Daoy (cell line): ENCODE results near the gene HMCN2. TPM values are rescaled to one million over a fixed set of nuclear protein-coding genes. Genes with fewer than 3 reads are reported as not detected.

ENCODE experiments used
- DNase-seq: peaks from one replicate; pipeline ENCODE4 v3.0.0-alpha.2; 2015; ENCODE audit warnings: low read depth
- total RNA-seq: library from RNA; depleted of rRNA; stranded (reverse); fragments of >200 nt; shearing (Covaris generic); gene quantifications from 2 replicates; pipeline ENCODE4 v1.2.3, GENCODE V29; 2014

HMCN2 gene
- total RNA-seq, 1 experiment from 2014 or later = 0.06 TPM

DNA sequence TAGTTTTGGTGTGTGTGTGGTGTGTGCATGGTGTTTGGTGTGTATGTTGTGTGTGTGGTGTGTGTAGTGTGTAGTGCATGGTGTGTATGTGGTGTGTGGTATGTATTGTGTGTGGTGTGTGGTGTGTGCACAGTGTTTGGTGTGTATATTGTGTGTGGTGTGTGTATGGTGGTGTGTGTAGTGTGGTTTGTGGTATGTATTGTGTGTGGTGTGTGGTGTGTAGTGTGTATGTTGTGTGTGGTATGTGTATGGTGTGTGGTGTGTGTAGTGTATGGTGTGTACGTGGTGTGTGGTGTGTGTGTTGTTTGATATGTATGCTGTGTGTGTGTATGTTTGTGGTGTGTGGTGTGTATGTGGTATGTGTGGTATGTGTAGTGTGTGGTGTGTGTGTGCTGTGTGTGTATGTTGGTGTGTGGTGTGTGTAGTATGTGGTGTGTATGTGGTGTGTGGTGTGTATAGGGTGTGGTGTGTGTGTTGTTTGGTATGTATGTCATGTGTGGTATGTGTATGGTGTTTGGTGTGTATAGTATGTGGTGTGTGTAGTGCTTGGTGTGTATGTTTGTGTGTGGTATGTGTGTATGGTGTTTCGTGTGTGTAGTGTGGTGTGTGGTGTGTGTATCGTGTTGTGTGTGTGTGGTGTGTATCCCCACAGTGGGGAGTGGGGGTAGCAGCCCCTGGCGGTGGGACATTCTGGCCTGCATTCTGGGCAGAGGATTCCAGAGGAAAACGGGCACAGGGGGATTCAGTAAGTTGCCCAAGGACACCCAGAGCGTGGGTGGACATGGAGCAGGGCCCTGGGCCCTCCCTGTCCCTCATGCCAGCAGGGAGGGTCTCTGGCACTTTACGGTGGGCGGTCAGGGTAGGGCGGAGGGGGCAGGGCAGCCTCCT, 79.7 kb downstream of the HMCN2 start:
- no peak for DNase-seq

DNA sequence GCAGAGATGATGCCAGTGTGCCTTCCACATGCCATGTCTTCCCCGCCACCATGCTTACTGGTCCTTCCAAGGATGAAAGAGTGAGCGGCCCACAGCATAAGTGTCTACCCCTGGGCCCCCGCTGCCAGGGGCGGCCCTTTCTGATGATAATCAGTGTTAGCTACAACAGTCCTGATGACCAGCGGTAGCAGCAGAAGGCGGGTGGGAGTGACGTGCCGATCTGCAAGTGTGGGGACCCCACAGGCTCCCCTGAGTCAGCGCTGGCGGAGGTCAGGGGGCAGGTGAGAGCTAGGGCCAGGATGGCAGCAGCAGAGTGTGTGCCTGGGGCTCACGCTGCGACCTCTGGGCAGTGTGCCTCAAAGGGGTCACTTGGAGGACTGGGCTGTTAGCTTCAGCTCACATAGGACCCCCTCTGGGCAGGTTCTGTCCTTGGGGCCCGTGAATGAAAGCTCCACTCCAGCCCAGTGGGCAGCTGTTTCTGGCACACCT, 80.4 kb downstream of the HMCN2 start:
- DNase-seq = no peak

DNA sequence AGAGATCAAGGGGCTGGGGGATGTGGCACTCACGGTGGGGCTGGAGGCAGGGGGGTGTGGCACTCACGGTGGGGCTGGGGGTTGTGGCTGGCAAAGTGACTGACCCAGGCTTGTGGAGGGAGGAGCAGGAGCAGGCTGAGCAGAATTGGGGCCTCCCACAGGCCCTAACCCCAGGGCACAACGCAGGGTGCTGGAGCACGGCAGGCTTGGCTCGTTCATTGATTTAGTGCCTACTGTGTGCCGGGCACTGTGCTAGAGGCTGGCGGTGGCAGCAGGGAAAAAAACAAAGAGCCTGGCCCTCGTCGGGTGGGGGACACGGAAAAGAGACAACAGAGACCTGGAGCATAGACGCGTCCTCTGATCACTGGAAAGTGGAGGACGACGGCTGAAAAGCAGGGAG, 80.9 kb downstream of the HMCN2 start:
- no peak for DNase-seq

DNA sequence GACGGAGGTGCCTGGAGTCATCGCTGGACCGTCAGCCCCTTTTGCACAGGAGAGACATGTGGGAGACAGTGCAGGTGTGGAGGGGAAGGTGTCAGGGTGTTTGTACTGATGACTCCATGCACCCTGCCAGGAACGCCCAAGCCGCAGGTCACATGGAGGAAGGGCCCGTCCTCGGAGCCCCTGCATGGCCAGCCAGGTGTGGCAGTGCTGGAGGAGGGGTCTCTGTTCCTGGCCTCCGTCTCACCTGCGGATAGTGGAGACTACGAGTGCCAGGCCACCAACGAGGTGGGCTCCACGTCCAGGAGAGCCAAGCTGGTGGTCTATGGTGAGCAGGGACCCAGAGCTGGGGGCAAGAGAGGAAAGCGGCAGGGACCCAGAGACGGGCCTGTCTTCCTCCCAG, 81.5 kb downstream of the HMCN2 start:
- no peak for DNase-seq

DNA sequence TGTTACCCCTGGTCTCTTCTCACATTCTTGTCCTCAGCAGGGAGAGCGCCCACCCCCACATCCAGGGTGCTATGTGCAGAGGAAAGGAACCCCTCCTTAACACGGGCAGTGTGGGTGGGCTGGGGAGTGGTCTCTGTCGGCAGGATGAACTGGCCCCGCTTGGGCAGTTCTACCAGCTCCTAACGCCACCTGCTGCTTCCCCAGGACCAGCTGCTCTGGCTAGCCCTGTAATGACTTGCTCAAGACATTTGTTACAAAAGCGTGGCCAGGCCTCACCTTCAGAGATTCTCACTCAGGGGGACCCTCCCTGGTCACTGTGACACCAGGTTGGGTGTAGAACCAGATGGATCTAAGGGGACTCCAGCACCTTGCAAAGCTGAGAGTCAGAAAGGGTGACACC, 82.4 kb downstream of the HMCN2 start:
- no peak for DNase-seq

DNA sequence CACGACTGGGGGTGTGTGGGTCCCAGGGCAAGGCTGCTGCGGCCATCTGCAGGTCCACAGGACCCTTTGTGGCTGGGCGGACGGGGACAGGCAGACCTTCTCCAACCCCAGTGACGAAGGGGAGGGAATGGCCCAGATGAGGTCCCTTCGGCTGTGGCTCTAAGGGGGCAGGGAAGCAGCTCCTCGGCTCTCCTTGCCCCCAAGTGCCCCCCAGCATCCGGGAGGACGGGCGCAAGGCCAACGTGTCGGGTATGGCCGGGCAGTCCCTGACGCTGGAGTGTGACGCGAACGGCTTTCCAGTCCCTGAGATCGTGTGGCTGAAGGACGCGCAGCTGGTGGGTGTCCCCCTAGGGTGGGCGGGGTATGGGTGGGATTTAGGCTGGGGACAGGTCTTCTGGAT, 82.8 kb downstream of the HMCN2 start:
- no peak for DNase-seq

DNA sequence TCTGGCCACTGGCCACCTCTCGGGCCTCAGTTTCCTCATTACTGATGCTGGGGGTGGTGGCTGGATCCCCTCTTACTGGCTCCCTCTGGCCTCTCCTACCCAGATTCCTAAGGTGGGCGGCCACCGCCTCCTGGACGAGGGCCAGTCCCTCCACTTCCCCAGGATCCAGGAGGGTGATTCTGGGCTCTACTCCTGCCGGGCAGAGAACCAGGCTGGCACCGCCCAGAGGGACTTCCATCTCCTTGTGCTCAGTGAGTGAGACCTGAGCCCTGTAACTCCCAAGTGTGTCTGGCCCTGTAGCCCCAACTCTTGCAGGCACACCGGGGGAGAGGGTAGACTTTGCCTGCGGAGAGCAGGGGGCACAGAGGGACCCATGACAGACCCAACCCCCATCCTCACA, 83.3 kb downstream of the HMCN2 start:
- no peak for DNase-seq

DNA sequence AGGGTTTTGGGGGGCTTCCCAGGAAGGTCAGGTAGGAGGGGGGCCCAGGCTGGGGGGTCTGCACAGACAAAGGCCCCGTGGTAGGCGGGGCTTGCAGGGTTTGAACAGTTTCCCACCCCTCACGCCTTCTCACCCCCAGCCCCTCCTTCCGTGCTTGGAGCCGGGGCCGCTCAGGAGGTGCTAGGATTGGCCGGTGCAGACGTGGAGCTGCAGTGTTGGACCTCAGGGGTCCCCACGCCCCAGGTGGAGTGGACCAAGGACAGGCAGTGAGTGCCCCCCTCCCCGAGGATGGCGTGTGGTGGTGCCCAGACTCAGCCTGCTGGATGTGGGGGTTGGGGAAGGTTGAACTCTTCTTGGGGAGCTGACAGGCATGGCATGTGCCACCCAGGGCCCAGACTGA, 83.8 kb downstream of the HMCN2 start:
- DNase-seq = no peak

DNA sequence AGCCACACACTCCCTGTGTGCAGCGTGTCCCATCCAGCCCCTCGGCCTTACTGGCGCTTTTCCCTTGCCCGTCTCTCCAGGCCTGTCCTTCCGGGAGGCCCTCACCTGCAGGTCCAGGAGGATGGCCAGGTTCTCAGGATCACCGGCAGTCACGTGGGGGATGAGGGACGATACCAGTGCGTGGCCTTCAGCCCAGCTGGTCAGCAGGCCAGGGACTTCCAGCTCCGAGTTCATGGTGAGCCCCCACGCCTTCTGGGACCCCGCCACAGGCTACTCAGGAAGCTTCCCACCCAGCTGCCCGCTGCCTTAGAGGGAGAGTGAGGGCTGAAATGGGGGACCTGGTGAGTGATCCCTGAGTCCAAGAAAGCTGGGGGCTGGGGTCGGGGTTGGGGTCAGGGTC, 85.8 kb downstream of the HMCN2 start:
- no peak for DNase-seq

DNA sequence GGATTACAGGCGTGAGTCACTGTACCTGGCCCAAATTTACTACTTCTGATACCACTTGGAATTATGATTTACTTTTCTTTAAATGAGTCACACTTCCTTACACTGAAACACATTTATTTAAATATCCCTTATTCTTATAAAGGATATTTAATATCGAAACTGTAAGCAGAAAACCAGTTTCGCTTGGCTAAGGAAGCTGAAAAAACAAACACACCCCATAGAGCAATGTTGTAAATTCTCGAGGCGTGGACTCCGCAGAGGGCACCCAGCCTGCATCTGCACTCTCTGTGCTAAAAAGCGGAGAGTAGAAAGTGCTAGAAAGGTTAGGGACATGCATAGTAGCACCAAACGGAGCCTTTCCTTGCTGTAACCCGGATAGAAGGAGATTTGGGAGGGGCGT, 86.5 kb downstream of the HMCN2 start:
- DNase-seq = no peak

DNA sequence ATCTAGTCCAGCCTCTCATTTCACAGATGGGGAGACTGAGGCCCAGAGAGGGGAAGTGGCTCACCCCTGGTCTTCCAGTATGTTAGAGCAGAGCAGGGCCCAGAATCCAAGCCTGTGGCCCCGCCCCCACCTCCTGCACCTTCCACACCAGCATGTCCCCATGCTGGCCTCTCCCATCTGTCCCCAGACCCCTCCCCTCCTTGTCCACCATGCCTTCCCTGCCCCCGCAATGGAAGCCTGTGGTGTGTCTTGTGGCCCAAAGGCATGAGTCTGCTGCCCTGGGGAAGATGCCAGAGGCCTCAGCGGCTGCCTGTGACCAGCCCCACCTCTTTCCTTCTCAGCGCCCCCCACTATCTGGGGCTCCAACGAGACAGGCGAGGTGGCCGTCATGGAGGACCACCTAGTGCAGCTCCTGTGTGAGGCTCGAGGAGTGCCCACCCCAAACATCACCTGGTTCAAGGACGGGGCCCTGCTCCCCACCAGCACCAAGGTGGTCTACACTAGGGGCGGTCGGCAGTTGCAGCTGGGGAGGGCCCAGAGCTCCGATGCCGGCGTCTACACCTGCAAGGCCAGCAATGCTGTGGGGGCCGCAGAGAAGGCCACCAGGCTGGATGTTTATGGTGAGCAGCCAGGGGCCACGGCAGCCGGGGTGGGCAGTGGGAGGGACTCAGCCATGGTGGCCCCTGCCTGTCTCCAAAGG, 87.2 kb downstream of the HMCN2 start:
- no peak for DNase-seq

DNA sequence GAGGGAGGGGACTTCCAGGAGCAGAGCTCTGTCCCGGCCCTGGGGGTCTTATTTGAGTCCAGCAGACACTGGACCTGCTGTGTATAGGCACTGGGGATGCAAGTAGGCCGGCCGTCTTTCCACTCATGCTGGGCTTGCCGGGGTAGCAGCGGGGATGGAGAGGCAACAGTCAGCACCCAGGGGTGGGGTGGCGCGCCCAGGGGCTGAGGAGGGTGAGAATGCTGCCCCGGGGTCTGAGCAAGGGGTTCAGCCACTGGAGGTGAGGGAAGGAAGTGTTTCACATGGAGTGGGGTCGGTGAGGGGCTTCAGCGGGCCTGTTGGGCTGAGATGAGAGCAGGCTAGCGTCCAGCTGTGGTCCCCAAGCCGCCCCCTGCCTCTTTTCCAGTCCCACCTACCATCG, 88.8 kb downstream of the HMCN2 start:
- DNase-seq = no peak

DNA sequence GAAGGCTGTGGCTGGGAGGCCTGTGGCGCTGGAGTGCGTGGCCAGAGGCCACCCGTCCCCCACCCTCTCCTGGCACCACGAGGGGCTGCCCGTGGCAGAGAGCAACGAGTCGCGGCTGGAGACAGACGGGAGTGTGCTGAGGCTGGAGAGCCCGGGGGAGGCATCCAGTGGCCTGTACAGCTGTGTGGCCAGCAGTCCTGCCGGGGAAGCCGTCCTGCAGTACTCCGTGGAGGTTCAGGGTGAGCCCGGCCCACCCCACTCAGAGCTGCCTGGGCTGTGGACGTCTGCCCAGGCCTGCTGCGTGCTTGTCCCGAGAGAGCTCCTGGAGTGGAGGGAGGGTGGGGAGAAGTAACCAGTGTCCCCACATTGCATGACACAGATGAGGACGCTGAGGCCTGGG, 89.2 kb downstream of the HMCN2 start:
- DNase-seq = no peak

DNA sequence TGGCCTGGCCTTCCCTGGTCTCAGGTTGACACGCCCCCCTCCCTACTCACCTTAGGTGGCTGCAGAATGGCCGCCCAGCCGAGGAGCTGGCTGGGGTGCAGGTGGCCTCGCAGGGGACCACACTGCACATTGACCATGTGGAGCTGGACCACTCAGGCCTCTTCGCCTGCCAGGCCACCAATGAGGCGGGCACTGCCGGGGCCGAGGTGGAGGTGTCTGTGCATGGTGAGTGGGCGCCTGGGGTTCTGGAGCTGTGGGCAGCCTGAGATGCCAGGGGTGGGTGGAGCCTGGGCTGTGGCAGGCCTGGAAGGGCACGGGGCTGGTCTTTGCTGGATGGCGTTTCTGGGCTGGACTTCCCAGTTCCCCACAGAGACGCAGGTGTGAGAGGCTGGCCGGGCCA, 90.5 kb downstream of the HMCN2 start:
- DNase-seq = no peak

DNA sequence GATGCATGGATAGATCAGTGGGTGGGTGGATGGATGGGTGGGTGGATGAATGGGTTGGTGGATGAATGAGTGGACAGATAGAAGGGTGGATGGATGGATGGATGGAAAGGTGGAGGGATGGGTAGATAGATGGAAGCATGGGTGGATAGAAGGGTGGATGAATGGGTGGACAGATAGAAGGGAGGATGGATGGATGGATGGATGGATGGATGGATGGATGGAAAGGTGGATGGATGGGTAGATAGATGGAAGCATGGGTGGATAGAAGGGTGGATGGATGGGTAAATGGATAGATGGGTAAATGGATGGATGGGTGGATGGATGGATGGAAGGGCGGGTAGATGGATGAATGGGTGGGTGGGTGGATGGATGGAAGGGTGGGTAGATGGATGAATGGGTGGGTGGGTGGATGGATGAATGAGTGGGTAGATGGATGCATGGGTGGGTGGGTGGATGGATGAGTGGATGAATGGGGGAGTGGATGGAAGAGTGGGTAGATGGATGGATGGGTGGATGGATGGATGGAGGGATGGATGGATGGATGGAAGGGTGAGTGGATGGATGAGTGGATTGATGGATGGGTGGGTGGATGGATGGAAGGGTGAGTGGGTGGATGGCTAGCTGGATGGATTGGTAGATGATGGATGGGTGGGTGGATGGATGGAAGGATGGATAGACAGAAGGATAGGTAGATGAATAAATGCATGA, 91.5 kb downstream of the HMCN2 start:
- no peak for DNase-seq

DNA sequence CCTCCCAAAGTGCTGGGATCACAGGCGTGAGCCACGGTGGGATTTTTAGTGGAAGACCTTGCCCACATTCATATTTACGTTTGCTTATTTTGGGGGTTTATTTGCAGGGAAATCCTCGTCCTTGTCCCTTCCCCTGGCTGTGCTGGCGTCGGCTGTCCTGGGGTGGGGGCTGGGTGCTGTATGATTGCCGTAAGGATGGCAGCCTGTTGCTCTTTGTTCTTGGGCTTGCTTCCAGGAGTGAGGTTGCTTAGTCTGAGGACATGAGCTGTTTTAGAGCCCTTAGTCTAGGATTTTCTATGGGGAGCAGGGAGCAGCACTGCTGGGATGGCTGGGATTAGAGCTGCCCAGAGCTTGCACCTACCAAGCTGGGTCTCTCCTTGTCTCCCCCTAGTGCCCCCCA, 93.4 kb downstream of the HMCN2 start:
- no peak for DNase-seq

DNA sequence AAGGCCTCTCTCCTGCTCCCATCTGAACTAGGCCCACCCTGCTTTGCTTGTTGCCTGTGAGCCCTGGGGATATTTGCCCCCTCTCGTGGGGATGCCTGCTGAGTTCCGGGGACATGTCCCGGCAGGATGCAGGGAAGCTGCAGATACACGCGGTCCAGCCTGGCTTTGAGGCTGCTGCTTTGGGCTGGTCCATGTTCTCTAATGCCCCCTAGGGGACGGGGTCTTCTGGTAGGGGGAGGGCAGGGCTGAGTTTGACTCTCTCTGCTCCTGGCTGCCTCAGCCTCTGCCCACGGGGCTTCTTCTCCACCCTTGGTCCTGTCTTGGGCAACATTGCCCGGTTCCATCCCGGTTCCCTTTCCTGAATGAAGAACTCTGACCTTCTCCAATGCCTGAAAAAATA, 94.3 kb downstream of the HMCN2 start:
- no peak for DNase-seq

DNA sequence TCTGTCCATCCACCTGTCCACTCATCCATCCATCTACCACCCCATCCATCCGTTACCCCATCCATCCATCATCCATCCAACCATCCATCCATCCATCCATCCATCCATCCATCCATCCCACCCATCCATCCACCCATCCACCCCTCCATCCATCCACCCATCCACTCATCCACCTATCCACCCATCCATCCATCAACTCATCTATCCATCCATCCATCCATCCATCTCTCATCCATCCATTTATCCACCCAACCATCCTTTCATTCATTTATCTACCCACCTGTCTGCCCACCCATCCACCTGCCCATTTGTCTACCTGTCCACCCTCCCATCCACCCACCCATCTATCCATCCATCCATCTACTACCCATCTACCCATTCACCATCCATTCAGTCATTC, 95.1 kb downstream of the HMCN2 start:
- DNase-seq = no peak

DNA sequence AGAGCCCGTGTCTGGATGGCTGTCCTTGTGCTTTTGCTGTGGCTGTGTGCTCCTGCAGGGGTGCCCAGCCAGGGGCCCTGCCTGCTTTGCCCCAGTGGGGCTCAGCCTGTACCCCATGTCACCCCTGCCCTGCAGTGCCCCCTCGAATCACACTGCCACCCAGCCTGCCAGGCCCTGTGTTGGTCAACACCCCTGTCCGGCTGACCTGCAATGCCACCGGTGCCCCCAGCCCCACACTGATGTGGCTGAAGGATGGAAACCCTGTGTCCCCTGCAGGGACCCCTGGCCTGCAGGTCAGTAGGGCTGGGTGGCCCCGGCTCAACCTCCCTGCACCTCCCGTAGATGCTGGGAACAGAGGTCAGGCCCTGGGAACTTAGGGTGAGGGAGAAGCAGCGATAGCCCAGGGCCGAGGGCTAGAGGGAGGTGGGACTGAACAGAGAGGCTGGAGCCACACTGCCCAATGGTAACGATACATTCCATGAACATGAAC, 96.4 kb downstream of the HMCN2 start:
- no peak for DNase-seq

DNA sequence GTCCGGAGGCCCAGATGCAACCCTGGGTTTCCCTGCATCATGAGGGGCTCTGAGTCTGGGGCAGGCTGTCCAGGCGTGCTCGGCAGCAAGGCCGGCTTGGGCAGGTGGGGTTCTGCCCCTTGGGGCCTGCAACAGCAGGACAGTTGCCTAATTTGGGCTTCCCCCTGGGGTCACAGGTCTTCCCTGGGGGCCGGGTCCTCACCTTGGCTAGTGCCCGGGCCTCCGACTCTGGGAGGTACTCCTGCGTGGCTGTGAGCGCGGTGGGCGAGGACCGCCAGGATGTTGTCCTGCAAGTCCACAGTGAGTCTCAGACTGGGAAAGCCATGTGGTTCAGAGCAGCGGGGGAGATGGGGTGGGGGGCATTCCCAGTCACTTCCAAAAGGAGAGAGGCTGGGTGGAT, 97.1 kb downstream of the HMCN2 start:
- no peak for DNase-seq

DNA sequence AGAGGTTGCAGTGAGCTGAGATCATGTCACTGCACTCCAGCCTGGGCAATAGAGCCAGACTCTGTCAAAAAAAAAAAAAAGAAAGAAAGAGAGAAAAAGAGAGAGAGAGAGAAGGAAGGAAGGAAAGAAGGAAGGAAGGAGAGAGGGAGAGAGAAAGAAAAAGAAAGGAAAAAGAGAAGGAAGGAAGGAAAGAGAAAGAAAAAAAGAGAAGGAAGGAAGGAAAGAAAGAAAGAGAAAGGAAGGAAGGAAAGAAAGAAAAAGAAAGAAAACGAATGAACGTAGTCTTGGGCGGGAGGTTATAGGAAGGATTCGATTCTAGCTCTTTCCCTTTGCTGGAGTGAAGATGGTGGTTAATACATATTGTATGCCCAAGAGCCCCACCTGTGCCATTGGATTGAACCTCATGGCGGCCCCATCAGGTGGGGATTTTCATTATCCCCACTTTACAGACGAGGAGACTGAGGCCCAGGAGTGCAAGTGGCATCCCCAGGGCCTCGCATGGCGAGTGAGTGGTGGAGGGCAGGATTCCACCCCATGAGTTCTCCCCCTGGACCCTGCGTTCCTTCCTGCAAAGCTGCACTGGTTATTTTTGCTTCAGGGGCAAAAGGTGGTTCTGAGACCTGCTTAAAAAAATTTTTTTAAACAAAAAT, 98.3 kb downstream of the HMCN2 start:
- no peak for DNase-seq
